ENCODE measurements around the gene PTRH1.
A peak's percentile ranks its signal among the peaks of the same experiment; 100 is the strongest.

PTRH1 gene

DNA sequence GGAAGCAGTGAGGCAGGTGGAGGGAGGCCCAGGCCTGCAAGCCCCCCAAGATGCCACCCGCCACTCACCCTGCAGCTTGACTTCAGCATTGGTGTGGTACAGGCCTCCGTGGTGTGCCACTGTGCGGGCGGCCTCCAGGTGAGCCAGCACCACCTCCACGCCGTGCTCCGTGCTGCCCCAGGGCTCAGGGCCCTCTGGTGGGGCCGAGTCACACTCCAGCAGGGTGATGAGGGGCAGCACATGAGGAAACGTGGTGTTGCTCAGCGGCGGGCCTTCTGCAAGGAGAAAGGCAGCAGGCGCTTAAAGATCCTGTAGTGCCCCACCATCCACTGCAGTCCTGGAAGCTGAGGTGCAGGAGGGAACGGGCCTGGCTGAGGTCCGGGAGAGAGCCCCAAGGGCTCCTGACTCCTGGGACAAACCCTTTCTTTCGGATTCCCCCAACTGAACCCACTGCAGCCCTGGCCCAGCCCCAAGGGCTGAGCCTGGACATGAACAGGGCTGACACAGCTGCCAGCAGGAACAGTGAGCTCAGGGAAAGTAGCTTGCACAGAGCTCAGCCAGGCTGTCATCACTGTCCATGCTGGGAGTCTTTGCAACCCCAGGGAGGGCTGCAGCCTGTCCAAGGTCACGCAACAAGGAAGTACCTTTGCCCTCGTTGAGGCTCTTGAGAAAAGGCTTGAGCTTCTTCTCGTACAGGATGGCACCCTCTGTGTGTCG lies 24.3 kb upstream of the PTRH1 start:
- FAIRE-seq = no peak

DNA sequence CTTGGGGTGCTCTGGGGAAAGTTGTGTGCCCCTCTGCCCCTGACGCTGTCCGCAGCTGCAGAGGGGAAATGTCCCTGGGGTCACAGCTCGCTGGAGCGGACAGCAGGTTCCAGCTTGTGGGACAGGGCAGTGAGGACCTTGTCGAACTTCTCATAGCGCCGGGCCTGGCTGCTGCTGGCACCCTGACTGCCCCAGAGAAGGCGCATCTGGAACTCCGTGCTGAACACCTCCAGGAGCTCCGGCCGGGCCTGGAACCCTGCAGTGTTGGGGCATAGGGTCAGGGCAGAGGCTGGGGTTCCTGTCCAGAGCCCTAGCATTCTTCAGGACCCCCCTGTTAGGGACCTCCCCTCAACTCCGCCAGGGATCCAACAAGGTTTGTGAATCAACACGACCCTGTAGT lies 23.2 kb upstream of the PTRH1 start:
- no peak for FAIRE-seq

DNA sequence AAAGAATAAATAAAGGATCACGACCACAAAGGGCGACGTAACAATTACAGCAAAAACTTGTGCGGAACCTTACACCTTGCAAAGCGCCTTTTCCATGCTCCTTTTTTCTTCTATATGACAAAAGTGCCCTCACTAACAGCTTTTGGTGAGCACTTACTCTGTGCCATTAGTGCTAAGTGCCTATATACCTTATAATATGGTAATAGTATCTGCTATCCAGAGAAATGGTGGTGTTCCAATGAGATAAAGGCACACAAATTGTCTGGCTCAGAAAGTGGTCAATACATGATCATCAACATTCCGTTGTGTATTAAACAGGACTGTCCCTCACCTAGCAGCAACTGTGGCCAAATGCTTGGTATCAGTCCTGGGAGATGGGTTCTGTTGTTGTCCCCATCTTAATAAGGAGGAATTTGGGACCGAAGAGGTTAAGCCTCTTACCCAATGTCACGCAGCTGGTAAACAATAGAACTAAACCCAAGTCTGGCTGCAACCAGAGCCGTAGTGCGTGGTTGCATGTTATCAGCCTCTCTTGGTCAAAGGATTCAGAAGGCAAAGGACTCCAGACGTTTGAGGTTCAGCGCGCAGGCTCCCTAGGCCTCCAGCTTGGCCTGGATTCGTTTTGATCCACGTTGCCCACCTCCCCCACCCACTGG lies 20.2 kb upstream of the PTRH1 start:
- no peak for FAIRE-seq

DNA sequence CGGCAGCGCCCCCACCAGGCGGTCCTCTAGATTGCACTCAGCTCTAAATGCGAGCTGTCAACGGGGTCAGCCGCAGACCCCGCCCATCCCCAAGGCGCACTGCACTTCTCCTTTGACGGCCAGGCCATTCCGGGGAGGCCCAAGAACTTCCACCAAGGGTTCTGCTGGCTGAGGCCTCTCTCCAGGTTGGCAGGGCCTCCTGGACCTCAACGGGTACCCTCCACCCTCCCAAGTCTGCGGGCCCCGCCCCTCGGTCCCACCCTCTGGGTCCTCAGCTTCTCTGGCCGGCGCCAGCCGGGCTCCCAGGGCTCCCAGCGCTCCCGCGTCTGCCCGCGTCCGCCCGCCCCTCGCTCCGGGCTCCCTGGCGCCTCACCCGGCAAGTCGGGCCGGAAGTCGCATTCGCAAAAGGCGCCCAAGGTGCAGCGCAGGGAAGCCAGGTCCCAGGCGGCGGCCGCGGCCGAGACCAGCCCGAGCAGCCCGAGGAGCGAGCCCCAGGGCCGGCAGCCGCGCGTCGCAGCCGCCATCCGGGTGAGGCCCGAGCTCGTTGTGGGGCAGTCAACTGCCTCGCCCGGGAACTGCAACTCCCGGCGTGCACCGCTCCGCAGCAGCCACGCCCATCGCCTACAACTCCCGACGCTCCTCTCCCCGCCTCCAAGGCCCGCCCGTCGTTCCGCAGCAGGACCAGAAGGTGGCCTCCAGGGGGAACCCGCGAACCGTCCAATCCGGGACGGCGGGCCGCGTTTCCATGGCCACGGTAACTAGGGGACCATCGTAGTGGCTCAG lies 19.5 kb upstream of the PTRH1 start, which contains the start of gene TOR2A:
TSS of gene TOR2A (minus strand) at position 548 of the 783 bp plus-strand sequence. CDS start at position 524, 24 bp downstream.
- FAIRE-seq = peak; percentile 69

DNA sequence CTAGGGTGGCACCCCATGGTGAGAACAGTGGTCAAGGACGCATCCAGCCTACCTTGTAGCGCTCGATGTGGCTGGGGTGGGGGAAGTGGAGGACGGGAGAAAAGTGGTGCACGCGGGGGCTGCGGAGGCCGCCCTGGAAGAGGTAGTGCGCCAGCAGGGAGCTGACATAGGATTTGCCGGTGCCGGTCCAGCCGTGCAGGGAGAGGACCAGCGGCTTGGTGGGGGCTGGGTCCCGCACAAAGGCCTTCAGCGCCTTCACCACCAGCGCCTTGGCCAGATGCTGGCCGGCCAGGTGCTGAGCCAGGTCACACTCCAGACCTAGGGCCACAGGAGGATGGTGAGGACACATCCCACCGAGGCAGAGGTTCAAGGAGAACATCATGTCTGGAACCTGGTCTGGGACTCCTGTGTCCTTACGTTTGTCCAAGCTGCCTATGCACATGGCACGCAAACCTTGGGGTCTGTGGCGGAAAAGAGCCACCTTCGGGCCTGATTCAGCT lies 18.8 kb upstream of the PTRH1 start:
- FAIRE-seq = no peak

DNA sequence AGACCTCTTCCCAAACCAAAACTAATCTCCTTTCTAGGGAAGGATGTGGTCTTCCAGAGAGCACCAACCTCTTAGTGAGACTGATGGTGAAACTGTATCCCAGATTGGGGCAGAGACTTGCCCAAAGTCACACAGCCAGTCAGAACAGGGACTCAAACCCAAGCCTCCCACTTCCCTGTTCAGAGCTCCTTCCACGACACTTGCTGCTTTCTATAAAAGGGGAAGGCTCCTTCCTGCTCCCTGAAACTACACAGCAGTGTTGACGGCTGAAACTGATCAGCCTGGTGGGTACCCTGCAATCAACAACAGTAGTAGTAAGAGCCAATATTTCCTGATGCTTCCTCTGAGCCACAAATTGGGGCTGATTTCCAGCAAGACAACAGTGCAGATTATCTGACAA lies 18.2 kb upstream of the PTRH1 start:
- FAIRE-seq = no peak

DNA sequence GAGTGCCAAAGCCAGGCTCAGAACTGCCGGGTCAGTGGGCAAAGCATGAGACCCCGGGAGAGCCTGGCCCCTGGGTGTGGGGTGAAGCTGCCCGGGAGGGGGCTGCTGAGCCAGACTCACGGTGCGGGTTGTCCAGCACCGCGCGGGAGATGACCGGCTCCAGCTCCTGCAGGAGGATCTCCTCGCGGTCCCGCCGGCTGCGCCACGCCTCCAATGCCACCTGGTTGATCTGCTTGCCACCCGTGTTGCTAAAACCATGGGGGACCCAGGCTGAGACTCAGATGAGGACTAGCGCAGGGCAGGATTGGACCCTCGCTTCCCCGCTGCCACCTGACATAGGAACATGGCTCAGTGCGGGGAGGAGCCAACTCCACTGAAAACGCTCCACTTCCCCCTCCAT lies 17.0 kb upstream of the PTRH1 start:
- no peak for FAIRE-seq

DNA sequence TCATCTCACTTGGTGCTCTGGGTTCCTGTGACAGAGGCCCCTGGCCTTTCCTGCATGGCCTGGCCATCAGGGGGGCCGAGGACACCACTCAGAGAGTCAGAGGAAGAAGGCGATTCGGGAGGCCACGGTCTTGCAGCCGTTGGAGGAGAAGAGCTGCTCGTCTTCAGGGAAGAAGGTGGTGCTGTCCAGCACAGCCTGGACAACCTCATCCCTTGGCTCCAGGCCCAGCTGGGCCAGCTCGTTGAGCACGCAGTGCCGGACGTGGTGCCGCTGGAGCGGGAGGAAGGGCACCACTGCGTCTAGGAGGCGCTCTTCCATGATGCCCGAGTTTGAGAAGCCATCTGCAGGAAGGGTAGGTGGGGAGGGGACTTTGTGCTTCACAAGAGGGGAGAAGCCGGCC lies 16.5 kb upstream of the PTRH1 start:
- no peak for FAIRE-seq

DNA sequence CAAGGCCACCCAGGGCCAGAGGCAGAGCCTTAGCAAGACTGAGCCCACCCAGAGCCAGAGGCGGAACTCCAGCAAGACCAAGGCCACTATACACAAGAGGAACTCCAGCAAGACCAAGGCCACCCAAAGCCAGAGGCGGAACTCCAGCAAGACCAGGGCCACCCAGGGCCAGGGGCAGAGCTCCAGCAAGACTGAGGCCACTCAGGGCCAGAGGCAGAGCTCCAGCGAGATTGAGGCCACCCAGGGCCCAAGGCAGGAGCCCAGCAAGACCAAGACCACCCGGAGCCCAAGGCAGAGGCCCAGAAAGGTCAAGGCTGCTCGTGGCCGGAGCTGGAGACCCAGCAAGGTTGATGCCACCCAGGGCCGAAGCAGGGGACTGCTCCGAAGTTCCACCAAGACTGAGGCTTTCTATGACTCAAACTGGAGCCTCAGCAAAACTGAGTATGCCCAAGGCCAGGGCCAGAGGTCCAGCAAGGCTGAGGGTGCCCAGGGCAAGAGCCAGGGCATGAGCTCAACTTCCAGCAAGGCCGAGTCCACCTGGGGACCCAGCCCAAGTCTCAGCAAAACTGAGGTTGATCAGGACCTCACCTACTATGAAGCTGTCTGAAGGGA lies 15.4 kb upstream of the PTRH1 start:
- FAIRE-seq = no peak

DNA sequence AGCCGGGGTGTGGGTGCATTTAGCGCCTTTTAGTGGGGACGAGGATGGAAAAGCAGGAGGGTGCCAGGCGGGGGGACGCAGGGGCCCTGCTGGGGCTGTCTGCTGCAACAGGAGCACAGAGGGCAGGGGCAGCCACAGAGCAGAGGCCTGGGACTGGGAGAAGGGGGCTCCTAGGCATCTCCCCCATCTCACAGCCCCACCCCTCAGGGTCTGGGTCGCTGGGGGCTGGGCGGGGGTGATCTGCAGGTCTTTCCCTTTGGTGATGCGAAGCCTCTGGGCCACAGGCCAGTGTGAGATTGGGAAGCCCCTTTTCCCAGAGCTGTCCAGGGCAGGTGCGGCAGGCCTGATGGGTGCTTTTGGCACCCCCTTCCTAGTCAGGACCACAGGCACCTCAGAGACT lies 14.8 kb upstream of the PTRH1 start:
- FAIRE-seq = no peak

DNA sequence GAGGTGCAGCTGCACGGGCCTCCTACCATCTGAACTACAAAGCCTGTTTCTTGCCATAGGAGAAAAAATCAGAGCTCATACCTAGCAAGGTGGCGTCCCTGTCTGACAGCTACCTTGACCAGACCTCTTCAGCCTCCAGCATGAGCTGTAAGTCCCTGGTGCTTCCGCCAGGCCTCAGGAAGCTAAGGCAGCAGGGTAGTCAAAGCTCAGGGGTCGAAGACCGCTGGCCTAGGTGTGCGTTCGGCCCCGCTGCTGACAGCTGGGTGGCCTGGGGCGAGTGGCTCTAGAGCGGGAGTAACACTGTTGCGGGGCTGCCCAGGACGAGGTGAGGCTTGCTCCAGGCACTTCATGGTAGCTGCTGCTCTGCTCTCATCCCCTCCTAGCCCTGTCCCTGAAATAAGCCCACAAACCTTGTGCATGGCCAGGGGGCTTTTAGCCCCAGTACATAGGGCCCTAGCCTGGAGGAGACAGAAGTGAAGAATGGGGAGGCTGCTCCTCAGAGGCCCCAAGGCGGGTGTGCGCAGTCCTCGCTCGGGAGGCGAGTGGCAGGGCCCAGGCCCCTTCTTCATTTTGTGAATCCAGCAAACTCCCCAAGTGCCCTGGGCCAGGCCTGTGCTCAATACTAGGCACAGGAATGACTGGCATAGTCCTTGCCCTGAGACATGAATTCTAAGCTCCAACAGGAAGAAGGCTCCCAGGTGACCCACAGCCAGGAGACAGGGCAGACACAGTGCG lies 14.2 kb upstream of the PTRH1 start:
- no peak for FAIRE-seq

DNA sequence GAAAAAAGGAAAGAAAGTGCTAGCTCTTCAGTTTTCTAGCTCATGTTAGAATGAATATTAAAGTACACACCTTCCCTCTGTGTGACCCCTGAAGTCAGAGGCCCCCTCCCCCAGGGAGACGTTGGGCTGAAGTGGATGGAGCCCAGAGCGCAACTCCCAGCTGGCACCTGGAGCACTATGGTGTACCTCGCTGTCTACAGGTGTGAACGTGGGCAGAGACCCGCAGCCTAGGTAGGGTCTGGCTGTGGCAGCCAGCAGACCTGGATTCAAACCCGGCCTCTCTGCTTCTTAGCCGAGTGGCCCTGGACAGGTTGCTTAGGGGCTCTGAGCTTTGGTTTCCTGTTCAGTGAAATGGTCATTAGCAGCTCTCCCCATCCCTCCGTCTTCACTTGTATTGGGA lies 13.3 kb upstream of the PTRH1 start:
- no peak for FAIRE-seq

DNA sequence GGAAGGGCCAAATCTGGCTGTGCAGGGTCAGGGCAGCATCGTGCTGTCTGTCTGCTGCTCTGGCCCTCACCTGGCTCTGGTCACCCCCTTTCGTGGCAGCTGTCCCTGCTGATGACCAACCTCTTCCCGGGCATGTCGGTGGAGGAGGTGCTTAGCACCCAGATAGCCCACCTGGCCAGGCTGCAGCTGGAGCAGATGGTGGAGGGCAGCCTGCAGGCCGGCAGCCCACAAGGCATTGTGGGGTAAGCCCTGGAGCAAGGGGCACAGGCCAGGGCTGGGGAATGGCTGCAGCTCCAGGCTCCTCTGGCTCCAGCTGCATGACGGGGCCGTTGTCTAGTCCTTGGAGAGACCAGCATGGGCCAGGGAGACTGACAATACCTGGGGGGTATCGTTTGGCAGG lies 11.4 kb upstream of the PTRH1 start:
- no peak for FAIRE-seq

DNA sequence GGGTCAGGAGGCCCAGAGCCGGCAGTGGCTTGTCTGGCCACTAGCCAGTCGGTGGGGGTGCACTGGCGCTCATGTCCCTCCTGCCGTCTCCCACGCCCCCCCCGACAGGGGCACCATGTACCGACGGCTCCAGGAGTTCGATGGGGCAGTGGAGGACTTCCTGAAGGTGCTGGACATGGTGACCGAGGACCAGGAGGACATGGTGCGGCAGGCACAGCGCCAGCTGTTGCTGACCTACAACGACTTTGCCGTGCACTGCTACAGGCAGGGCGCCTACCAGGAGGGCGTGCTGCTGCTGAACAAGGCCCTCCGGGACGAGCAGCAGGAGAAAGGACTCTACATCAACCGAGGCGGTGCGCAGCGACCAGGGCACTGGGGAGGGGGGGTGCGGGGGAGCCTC lies 8.5 kb upstream of the PTRH1 start:
- no peak for FAIRE-seq

DNA sequence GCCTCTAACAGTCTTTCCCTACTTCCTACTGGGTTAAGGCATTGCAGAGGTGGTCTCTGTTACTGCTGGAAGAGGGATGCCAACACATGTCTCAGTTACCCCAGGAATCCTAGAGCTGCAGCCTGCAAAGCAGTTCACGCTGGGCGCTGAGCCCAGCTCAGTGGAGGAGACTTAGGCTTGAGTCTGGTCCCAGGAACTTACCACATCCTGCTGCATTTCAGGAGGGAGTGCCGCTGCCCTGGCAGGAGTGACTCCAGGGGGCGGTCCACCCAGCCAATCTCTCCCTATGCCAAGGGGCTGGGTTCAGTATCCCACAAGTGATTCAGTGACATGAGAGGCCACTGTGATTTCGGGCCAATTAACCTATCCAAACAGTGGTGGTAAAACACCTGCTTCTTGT lies 8.0 kb upstream of the PTRH1 start:
- no peak for FAIRE-seq

DNA sequence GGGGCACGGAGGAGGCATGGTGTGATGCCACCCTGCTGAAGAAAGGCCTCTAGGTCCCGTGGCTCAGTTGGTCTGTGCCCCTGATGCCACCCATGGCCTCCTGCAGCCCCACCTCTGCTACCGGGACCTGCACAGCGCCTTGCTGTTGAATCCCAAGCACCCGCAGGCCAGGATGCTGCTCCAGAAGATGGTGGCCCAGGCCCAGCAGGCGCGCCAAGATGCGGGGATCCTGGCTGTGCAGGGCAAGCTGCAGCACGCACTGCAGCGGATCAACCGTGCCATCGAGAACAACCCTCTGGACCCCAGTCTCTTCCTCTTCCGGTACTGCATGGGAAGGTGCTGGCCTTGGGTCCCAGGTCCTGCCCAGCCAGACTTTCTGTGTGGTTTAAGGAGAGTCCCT lies 7.5 kb upstream of the PTRH1 start:
- no peak for FAIRE-seq

DNA sequence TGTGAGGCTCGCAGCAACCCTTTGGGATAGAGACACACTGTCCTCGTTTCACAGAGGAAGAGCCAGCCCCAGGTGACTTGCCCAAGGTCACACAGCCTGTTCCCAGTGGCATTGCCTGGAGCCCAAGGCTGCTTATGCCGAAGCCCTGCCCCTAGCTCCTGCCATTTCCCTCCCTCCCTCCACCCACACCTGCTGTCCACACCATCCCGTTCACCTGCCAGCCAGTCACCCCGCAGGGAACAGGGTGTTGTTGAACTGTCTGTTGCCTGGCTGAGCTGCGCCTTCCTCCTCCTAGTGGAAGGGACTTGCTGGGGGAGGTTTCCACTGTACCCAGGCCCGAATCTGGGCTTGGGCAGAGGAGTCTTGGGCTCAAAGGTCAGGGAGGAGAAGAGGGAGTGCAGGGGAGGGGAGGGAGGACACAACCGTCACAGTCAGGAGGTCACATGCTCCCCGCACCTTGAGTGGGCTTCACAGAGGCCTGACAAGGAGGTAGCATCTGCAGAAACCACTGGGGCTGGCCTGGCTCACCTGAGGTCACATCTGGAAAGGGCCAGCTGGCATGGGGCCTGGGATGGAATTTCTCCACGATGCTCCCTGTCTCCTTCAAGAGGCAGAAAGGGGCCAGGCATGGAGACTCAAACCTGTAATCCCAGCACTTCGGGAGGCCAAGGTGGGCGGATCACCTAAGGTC lies 6.7 kb upstream of the PTRH1 start:
- no peak for FAIRE-seq

DNA sequence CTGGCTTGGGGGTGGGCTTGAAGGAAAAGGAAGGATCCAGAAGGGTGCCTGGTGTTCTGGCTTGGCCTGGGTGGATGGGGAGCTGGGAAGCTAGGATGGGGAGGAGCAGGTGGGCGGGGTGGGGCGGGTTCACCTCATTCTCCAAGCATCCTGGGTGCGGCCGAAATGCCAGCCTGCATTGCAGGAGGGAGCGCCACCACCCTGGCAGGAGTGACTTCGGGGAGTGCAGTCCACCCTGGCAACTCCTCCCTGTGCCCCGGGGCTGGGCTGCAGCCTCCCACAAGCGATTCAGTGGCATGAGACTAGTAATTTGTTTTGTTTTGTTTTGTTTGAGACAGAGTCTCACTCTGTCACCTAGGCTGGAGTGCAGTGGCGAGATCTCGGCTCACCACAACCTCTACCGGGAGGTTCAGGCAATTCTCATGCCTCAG lies 5.9 kb upstream of the PTRH1 start:
- FAIRE-seq = no peak

DNA sequence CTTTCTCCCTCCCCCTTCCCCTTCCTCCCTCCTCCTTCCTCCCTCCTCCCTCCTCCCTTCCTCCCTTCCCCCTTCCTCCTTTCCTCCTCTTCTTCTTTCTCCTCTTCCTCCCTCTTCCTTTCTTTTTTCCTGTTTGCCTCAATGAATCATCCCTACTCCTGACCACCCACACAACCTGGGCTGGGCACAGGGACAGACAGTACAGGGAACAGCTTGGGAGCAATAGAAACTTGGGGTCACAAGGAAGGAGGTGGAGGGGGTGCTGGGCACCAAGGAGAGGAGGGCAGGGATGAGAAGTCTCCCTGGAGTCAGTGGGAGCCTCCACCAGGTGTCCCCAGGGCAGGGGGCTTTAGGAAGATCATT lies 5.4 kb upstream of the PTRH1 start:
- no peak for FAIRE-seq

DNA sequence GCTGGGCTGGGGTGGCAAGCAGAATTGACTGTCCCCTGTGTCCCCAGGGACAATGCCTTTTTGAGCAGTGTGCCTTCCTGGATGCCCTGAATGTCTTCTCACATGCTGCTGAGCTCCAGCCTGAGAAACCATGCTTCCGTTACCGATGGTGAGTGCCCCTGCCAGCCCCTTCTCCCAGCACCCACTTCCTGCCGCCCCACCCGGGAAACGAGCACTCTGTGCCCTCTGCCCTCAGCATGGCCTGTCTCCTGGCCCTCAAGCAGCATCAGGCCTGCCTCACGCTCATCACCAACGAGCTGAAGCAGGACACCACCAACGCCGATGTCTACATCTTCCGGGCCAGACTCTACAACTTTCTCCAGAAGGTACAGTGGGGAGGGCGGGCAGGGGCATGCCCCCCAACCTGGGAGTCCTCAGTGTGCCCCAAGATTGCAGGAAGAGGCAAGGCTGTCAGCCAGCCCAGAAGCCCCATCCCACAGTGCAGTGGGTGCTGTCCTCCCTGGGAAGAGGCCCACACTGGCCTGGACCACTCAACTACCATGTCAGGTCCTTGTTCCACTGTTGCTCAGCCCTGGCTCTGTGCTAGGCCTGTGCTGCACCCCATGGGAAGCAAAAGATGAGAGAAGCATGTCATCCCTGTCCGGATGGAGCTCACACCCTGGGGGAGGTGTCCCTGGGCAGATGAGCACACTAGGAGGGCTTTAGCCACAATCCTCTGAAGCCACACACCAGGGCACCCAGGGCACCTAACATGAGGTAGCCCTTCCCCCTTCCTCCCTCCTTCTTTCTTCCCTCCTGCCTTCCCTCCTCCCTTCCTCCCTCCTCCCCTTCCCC lies 4.8 kb upstream of the PTRH1 start:
- FAIRE-seq = no peak

DNA sequence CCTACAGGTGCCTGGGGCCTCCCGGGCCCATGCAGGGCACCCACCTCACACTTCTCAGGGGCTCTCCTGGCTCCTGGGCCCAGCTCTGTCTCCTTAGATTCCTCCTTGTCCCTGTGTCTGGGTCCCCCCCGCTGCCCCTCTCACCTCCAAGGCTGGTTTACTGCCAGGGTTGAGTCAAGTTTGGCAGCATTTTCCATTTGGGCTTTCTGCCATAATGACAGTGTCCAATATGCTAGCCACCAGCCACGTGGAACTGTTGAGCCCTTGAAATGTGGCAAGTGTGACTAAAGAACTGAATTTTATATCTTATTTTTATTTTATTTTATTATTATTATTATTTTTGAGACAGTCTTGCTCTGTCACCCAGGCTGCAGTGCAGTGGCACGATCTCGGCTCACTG lies 2.3 kb upstream of the PTRH1 start:
- FAIRE-seq = no peak

Data from TTC549 (cell line).